ENCODE measurements around the gene IL6R.

- TF ChIP-seq, protein P1, sequence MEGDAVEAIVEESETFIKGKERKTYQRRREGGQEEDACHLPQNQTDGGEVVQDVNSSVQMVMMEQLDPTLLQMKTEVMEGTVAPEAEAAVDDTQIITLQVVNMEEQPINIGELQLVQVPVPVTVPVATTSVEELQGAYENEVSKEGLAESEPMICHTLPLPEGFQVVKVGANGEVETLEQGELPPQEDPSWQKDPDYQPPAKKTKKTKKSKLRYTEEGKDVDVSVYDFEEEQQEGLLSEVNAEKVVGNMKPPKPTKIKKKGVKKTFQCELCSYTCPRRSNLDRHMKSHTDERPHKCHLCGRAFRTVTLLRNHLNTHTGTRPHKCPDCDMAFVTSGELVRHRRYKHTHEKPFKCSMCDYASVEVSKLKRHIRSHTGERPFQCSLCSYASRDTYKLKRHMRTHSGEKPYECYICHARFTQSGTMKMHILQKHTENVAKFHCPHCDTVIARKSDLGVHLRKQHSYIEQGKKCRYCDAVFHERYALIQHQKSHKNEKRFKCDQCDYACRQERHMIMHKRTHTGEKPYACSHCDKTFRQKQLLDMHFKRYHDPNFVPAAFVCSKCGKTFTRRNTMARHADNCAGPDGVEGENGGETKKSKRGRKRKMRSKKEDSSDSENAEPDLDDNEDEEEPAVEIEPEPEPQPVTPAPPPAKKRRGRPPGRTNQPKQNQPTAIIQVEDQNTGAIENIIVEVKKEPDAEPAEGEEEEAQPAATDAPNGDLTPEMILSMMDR (IDR thresholded peaks at IDR 0.05; ENCODE audit: insufficient read depth, low read length), result no peak
- TF ChIP-seq POLR2AphosphoS5 (IDR thresholded peaks at IDR 0.05; ENCODE audit: low read depth), result no peak
- no peak for TF ChIP-seq REST (IDR thresholded peaks at IDR 0.05; ENCODE audit: insufficient replicate concordance, low read depth)
- no peak for TF ChIP-seq SPI1 (IDR thresholded peaks at IDR 0.05; ENCODE audit: borderline replicate concordance, low read depth)
- TF ChIP-seq GABPA (IDR thresholded peaks at IDR 0.05; ENCODE audit: low read depth), result no peak
Observed at GRCh38 chr1:154466206-154466605, 61.1 kb downstream of the IL6R start.
